ACC112 (cell line): Measurements from ENCODE around the gene FAM3B.

ENCODE experiments used
- H2AFZ ChIP-seq: fragments of 200-600 bp; sonication (generic); one replicate; pipeline ENCODE4 v1.6.0; 2017; ENCODE audit warnings: antibody characterized with exemption, low read length; ENCODE audit not compliant: unreplicated experiment
- H3K27ac ChIP-seq: fragments of 200-600 bp; sonication (generic); 2 replicates; pipeline ENCODE4 v1.5.1; 2014; ENCODE audit warnings: low read depth, mild to moderate bottlenecking, antibody characterized with exemption, low read length, moderate library complexity
- H3K27me3 ChIP-seq: fragments of 200-600 bp; sonication (generic); 2 replicates; pipeline ENCODE4 v1.6.1; 2014; ENCODE audit warnings: mild to moderate bottlenecking, antibody characterized with exemption, low read length, moderate library complexity, mixed read lengths; ENCODE audit not compliant: insufficient read depth
- H3K36me3 ChIP-seq: fragments of 200-600 bp; sonication (generic); 2 replicates; pipeline ENCODE4 v1.6.1; 2016; ENCODE audit warnings: mild to moderate bottlenecking, antibody characterized with exemption, low read length, moderate library complexity, mixed read lengths; ENCODE audit not compliant: insufficient read depth
- H3K4me1 ChIP-seq: fragments of 200-600 bp; sonication (generic); one replicate; pipeline ENCODE4 v1.6.1; 2016; ENCODE audit warnings: low read length, mixed read lengths; ENCODE audit not compliant: insufficient read depth, unreplicated experiment, control insufficient read depth
- H3K4me3 ChIP-seq: fragments of 200-600 bp; sonication (generic); 2 replicates; pipeline ENCODE4 v1.5.1; 2014; ENCODE audit warnings: mild to moderate bottlenecking, low read depth, low read length
- H3K79me2 ChIP-seq: fragments of 200-600 bp; sonication (generic); one replicate; pipeline ENCODE4 v1.6.0; 2016; ENCODE audit warnings: low read length; ENCODE audit not compliant: control insufficient read depth, unreplicated experiment, insufficient read depth

Gene FAM3B

GRCh38 chr21:41316200-41317062 lies at the start of gene FAM3B:
FAM3B (plus strand) TSS chr21:41316801; CDS start chr21:41316880, 79 bp downstream.
- no peak within 1 kb of the TSS for H3K4me3 ChIP-seq

GRCh38 chr21:41267346-41267745 lies 49.3 kb upstream of the FAM3B start:
- Histone ChIP-seq H3K4me1 (no peaks in the 10 kb centered on the region), H3K27me3 (no peaks in the 10 kb centered on the region), H3K27ac (no peak overlapping the region), H2AFZ (no peak overlapping the region), H3K36me3 (no peaks in the 10 kb centered on the region; the same call in none of the 2 replicates), H3K79me2 (no peaks in the 10 kb centered on the region), H3K4me3 (no peak overlapping the region)

More at GRCh38 chr21:41316200-41317062, at the start of gene FAM3B:
- Histone ChIP-seq H3K27me3 (peaks cover 72% of the 10 kb centered on the region), H3K79me2 (no peaks in the 10 kb centered on the region), H2AFZ (no peak within 1 kb of the TSS), H3K4me1 (no peaks in the 10 kb centered on the region), H3K27ac (no peak within 1 kb of the TSS), H3K36me3 (no peaks in the 10 kb centered on the region)

DNA sequence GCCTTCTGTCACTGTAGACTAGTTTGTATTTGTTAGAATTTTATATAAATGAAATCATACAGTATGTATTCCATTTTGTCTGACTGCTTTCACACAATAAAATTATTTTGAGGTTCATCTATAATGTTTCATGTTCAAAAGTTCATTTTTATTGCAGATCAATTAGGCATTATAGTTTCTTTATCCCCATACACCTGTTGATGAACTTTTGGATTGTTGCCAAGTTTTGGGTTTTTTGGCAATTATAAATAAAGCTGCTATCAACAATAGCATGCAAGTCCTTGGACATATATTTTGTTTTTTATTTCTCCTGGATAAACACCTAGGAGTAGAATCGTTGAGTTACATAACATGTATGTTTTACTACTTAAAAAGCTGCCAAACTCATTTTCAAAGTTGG lies 47.1 kb upstream of the FAM3B start:
- Histone ChIP-seq H3K27ac (no peak overlapping the region), H3K27me3 (no peaks in the 10 kb centered on the region), H3K79me2 (no peaks in the 10 kb centered on the region), H3K4me1 (no peaks in the 10 kb centered on the region), H3K4me3 (no peak overlapping the region), H3K36me3 (no peaks in the 10 kb centered on the region; the same call in 1 of the 2 replicates), H2AFZ (no peak overlapping the region)

- Histone ChIP-seq H3K27ac (no peak overlapping the region), H3K4me1 (no peaks in the 10 kb centered on the region), H3K36me3 (no peaks in the 10 kb centered on the region; the same call in 1 of the 2 replicates), H3K79me2 (no peaks in the 10 kb centered on the region), H2AFZ (no peak overlapping the region), H3K27me3 (peaks cover 21% of the 10 kb centered on the region), H3K4me3 (no peak overlapping the region)
These were observed 39.4 kb upstream of the FAM3B start for GRCh38 chr21:41277196-41277595.

DNA sequence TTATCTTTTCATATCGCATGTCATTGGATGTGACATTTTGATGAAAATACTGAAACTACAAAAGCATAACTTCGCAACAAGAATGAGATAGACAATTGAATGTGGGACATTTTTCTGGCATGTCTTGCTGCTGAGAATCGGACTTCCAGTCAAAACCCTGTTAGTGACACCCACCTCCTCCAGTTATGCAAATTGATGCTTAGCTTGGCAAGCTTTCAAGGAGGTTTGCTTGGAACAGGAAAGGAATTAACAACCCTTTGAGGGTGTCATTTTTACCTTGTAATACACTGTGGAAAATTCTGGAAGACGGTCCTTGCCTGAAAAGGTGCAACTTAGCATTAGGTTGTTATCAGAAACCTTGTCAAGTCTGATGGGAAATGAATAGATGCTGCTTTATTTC lies 38.8 kb upstream of the FAM3B start:
- Histone ChIP-seq H3K4me1 (no peaks in the 10 kb centered on the region), H3K4me3 (no peak overlapping the region), H3K79me2 (no peaks in the 10 kb centered on the region), H2AFZ (no peak overlapping the region), H3K27me3 (peaks cover 27% of the 10 kb centered on the region), H3K27ac (no peak overlapping the region), H3K36me3 (no peaks in the 10 kb centered on the region)

- H3K4me3 ChIP-seq = no peak overlapping the region
- no peaks in the 10 kb centered on the region for H3K79me2 ChIP-seq
- H2AFZ ChIP-seq = no peak overlapping the region
- H3K27me3 ChIP-seq = peaks cover 29% of the 10 kb centered on the region
- H3K27ac ChIP-seq = no peak overlapping the region
- H3K36me3 ChIP-seq = no peaks in the 10 kb centered on the region
- H3K4me1 ChIP-seq = no peaks in the 10 kb centered on the region
These were observed 36.3 kb upstream of the FAM3B start for GRCh38 chr21:41280115-41280919.

GRCh38 chr21:41282412-41282811 lies 34.2 kb upstream of the FAM3B start:
- Histone ChIP-seq H3K36me3 (no peaks in the 10 kb centered on the region), H3K4me3 (no peak overlapping the region), H3K4me1 (no peaks in the 10 kb centered on the region), H2AFZ (no peak overlapping the region), H3K79me2 (no peaks in the 10 kb centered on the region), H3K27ac (no peak overlapping the region), H3K27me3 (peaks cover 29% of the 10 kb centered on the region)

GRCh38 chr21:41283211-41283818 lies 33.3 kb upstream of the FAM3B start:
- H3K4me3 ChIP-seq = no peak overlapping the region
- H2AFZ ChIP-seq = no peak overlapping the region
- peaks cover 29% of the 10 kb centered on the region for H3K27me3 ChIP-seq
- H3K4me1 ChIP-seq = no peaks in the 10 kb centered on the region
- no peaks in the 10 kb centered on the region for H3K36me3 ChIP-seq
- no peak overlapping the region for H3K27ac ChIP-seq
- H3K79me2 ChIP-seq = no peaks in the 10 kb centered on the region

DNA sequence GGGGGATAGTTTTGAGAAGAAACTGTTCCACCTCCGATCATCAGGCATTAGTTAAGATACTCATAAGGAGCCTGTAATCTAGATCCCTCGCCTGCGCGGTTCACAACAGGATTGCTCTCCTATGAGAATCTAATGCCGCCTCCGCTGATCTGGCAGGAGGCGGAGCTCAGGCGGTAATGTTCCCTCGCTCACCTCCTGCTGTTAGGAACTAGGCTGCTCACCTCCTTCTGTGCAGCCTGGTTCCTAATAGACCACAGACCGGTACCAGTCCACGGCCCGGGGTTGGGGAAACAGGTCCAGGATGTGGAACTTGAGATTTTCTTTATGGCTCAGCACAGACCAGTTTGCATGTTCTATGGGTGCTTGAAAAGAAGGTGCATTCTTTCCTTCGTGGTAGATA lies 27.2 kb upstream of the FAM3B start:
- Histone ChIP-seq H3K4me1 (no peaks in the 10 kb centered on the region), H3K79me2 (no peaks in the 10 kb centered on the region), H3K27ac (no peak overlapping the region), H3K27me3 (peaks cover 21% of the 10 kb centered on the region), H3K4me3 (no peak overlapping the region), H3K36me3 (no peaks in the 10 kb centered on the region), H2AFZ (no peak overlapping the region)

DNA sequence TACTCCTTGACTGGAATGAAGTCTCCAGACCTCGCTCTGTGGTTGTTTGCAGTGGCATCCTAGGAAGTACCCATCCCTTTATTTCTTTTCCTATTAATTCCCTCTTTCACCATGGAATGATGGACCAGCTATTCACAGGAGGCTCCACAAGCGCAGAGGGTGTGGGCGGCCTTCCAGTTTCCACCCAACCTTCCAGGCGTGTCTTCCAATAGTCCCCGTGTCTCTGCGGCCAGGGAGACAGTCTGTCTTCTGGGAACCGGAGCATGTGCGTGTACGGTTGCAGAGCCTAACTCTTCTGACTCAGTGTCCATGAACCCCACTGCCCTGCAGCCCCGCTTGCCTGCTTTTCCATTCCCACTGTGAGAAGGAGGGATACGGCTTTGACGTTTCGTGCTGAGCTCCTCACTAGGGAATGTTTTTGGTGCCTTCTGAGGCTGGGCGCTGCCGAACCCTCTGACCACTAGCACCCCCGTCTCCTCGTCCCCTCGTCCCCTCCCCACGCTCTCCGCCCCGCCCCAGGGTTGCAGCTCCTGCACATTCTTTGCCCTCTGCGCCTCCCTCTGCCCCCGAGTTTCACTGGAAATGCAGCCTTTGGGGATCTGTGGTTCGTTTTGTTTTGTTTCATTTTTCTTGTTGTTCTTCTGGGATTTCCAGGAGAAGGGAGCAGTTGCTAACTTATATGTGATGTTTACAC lies 26.3 kb upstream of the FAM3B start:
- H3K27ac ChIP-seq = no peak overlapping the region
- H3K36me3 ChIP-seq = no peaks in the 10 kb centered on the region
- H3K4me1 ChIP-seq = no peaks in the 10 kb centered on the region
- peaks cover 29% of the 10 kb centered on the region for H3K27me3 ChIP-seq
- H2AFZ ChIP-seq = peak overlapping the region; percentile 27
- H3K79me2 ChIP-seq = no peaks in the 10 kb centered on the region
- H3K4me3 ChIP-seq = peak overlapping the region; percentile 61
